ENCODE measurements around the gene GCNT2.
"Not testable (repeated sequence)": the region's sequence is repeated elsewhere in the genome, so short reads cannot be mapped to it uniquely, and the experiment has no call there.

The GCNT2 gene

GRCh38 chr6:10603219-10603618, 82.1 kb downstream of the GCNT2 start:
- FAIRE-seq: no peak
- no peak for TF ChIP-seq POLR2AphosphoS5 (IDR thresholded peaks at IDR 0.05; ENCODE audit: low read depth, low read length)
- DNase-seq (ENCODE audit: insufficient read length): no peak

- TF ChIP-seq POLR2A (IDR thresholded peaks at IDR 0.05; ENCODE audit: low read depth, low read length) (no peak), POLR2AphosphoS5 (IDR thresholded peaks at IDR 0.05; ENCODE audit: low read depth, low read length) (no peak), TAF1 (IDR thresholded peaks at IDR 0.05; ENCODE audit: borderline replicate concordance, low read depth, low read length) (no peak)
- DNase-seq (ENCODE audit: insufficient read length): no peak
- no peak for FAIRE-seq
These were observed 87.9 kb downstream of the GCNT2 start for GRCh38 chr6:10609038-10609437.

- DNase-seq (ENCODE audit: insufficient read length) (no peak), FAIRE-seq (no peak)
- no peak for TF ChIP-seq TAF1 (IDR thresholded peaks at IDR 0.05; ENCODE audit: borderline replicate concordance, low read depth, low read length)
- no peak for TF ChIP-seq POLR2AphosphoS5 (IDR thresholded peaks at IDR 0.05; ENCODE audit: low read depth, low read length)
- TF ChIP-seq POLR2A (IDR thresholded peaks at IDR 0.05; ENCODE audit: low read depth, low read length): no peak
These were observed 89.1 kb downstream of the GCNT2 start for GRCh38 chr6:10610289-10610688.

GRCh38 chr6:10612161-10612560, 91.0 kb downstream of the GCNT2 start:
- DNase-seq (ENCODE audit: insufficient read length) (no peak), FAIRE-seq (no peak)
- no peak for TF ChIP-seq POLR2AphosphoS5 (IDR thresholded peaks at IDR 0.05; ENCODE audit: low read depth, low read length)
- no peak for TF ChIP-seq POLR2A (IDR thresholded peaks at IDR 0.05; ENCODE audit: low read depth, low read length)
- TF ChIP-seq TAF1 (IDR thresholded peaks at IDR 0.05; ENCODE audit: borderline replicate concordance, low read depth, low read length): no peak

GRCh38 chr6:10613077-10613476, 91.9 kb downstream of the GCNT2 start:
- no peak for DNase-seq (ENCODE audit: insufficient read length)

DNA sequence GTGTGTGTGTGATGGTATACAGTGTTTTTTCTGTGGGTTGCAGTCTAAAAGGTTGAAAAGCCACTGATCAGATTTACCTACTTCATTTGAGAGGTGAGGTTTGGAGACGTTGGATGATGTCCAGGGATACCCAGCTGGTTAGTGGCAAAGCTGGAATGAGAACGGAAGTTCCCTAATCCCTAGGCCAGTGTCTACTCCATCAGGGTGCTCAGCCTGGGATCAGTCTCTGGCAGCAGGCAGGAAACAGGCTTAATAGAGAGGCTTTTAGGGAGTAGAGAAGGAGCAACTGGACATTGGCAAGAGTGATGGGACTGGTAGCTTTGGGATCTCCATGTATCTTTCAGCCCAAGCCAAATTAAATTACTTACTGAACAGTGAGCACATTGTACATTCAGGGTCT, 92.6 kb downstream of the GCNT2 start:
- DNase-seq (ENCODE audit: insufficient read length): no peak
- TF ChIP-seq POLR2AphosphoS5 (IDR thresholded peaks at IDR 0.05; ENCODE audit: low read depth, low read length) (no peak), TAF1 (IDR thresholded peaks at IDR 0.05; ENCODE audit: borderline replicate concordance, low read depth, low read length) (no peak), POLR2A (IDR thresholded peaks at IDR 0.05; ENCODE audit: low read depth, low read length) (no peak)
- FAIRE-seq: no peak

More at GRCh38 chr6:10613077-10613476, 91.9 kb downstream of the GCNT2 start:
- no peak for TF ChIP-seq TAF1 (IDR thresholded peaks at IDR 0.05; ENCODE audit: borderline replicate concordance, low read depth, low read length)
- TF ChIP-seq POLR2A (IDR thresholded peaks at IDR 0.05; ENCODE audit: low read depth, low read length): no peak
- no peak for TF ChIP-seq POLR2AphosphoS5 (IDR thresholded peaks at IDR 0.05; ENCODE audit: low read depth, low read length)
- no peak for FAIRE-seq

DNA sequence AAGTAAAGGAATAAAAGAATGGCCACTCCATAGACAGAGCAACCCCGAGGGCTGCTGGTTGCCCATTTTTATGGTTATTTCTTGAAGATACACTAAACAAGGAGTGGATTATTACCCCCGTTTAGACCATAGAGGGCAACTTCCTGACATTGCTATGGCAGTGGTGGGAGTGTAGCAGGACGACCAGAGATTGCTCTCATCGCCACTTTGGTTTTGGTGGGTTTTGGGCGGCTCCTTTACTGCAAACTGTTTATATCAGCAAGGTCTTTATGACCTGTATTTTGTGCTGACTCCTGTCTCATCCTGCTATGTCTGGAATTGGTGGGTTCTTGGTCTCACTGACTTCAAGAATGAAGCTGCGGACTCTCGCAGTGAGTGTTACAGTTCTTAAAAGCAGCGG, 94.5 kb downstream of the GCNT2 start:
- DNase-seq (ENCODE audit: insufficient read length) (no peak), FAIRE-seq (no peak)
- no peak for TF ChIP-seq POLR2A (IDR thresholded peaks at IDR 0.05; ENCODE audit: low read depth, low read length)
- TF ChIP-seq TAF1 (IDR thresholded peaks at IDR 0.05; ENCODE audit: borderline replicate concordance, low read depth, low read length): no peak
- TF ChIP-seq POLR2AphosphoS5 (IDR thresholded peaks at IDR 0.05; ENCODE audit: low read depth, low read length): no peak

DNA sequence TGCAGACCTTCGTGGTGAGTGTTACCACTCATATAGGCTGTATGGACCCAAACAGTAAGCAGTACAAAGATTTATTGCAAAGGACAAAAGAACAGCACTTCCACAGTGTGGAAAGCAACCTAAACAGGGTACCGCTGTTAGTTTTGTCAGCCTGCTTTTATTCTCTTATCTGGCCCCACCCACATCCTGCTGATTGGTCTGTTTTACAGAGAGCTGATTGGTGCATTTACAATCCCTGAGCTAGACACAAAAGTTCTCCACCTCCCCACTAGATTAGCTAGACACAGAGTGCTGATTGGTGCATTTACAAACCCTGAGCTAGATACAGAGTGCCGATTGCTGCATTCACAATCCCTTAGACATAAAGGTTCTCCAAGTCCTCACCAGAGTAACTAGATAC, 95.1 kb downstream of the GCNT2 start:
- DNase-seq (ENCODE audit: insufficient read length); FAIRE-seq: not testable (repeated sequence)

GRCh38 chr6:10617008-10617696, 96.0 kb downstream of the GCNT2 start:
- TF ChIP-seq TAF1 (IDR thresholded peaks at IDR 0.05; ENCODE audit: borderline replicate concordance, low read depth, low read length) (no peak), POLR2A (IDR thresholded peaks at IDR 0.05; ENCODE audit: low read depth, low read length) (no peak), POLR2AphosphoS5 (IDR thresholded peaks at IDR 0.05; ENCODE audit: low read depth, low read length) (no peak)
- no peak for FAIRE-seq
- no peak for DNase-seq (ENCODE audit: insufficient read length)

DNA sequence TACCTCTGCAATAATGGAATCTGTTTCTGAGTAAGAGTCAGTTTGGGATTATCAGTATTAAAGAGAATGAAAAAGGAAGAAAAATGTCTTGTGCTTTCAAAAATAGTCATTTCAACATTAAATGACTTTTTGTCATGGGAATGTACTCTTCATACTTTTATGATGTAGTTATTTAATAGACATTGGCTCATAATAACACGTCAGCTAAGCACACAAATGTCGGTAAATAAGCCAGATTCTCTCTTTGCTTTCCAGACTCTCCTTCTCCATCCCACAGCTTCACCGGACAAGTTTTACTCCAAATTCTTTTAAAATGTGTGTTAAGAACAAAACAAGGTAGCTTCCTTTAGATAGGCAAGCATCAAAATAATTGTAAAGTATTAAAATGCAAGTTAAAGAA, 97.3 kb downstream of the GCNT2 start:
- no peak for DNase-seq (ENCODE audit: insufficient read length)
- FAIRE-seq: no peak
- TF ChIP-seq POLR2AphosphoS5 (IDR thresholded peaks at IDR 0.05; ENCODE audit: low read depth, low read length): no peak
- no peak for TF ChIP-seq TAF1 (IDR thresholded peaks at IDR 0.05; ENCODE audit: borderline replicate concordance, low read depth, low read length)
- no peak for TF ChIP-seq POLR2A (IDR thresholded peaks at IDR 0.05; ENCODE audit: low read depth, low read length)

DNA sequence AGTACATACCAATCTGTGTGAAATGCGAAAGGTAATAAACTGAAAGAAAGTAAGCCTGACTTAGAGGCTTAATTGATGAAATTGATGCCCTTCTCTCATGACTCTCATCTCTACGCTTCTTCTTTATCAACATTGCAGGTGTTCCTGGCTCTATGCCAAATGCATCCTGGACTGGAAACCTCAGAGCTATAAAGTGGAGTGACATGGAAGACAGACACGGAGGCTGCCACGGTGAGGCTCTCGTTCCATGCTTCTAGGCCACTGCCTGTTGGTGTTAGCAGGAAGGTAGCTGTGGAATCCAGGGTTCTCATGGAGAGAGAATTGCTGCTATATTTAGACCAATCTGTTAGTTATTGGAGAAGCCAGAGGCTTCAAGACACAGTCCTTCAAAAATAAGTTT, 100.1 kb downstream of the GCNT2 start:
- TF ChIP-seq POLR2A (IDR thresholded peaks at IDR 0.05; ENCODE audit: low read depth, low read length) (no peak), POLR2AphosphoS5 (IDR thresholded peaks at IDR 0.05; ENCODE audit: low read depth, low read length) (no peak), TAF1 (IDR thresholded peaks at IDR 0.05; ENCODE audit: borderline replicate concordance, low read depth, low read length) (no peak)
- DNase-seq (ENCODE audit: insufficient read length) (no peak), FAIRE-seq (no peak)

DNA sequence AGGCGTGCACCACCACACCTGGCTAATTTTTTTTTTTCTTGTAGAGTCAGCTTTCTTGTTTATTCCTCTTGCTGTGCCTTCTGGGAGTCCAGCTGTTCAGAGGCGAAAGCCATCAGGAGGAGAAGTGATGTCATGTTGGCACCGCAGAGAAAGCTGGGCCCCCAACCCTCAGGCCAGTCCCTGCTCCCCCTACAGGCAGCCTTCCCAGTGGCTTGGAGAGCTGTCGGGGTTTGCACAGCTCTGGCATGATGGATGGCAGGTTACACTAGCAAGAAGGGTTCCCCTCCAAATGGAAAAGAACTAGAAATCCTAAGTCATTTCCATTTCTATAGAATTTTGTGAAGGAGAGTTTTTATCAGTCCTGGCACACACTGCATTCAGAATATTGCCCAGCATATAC, 100.7 kb downstream of the GCNT2 start:
- TF ChIP-seq POLR2A (IDR thresholded peaks at IDR 0.05; ENCODE audit: low read depth, low read length) (no peak), POLR2AphosphoS5 (IDR thresholded peaks at IDR 0.05; ENCODE audit: low read depth, low read length) (no peak), TAF1 (IDR thresholded peaks at IDR 0.05; ENCODE audit: borderline replicate concordance, low read depth, low read length) (no peak)
- DNase-seq (ENCODE audit: insufficient read length): no peak

DNA sequence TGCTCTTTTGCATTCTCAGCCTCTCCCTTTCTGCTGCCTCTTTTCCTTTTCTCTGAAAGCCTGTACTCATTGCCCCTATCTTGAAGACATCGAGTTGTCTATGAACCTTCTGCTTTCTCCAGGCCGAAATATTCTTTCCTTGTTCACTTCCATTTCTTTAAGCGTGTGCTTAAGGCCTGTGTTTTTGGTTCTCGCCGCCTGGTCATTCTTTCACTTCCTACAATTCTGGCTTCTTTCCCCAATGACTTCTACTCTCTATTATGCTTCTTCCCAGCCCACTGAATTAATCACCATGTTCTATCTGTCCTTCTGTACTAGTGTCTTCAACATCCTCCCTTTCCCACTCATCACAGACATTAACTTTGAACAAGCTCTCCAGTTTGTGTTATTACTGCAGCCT, 103.7 kb downstream of the GCNT2 start:
- FAIRE-seq: no peak
- TF ChIP-seq POLR2A (IDR thresholded peaks at IDR 0.05; ENCODE audit: low read depth, low read length) (no peak), TAF1 (IDR thresholded peaks at IDR 0.05; ENCODE audit: borderline replicate concordance, low read depth, low read length) (no peak), POLR2AphosphoS5 (IDR thresholded peaks at IDR 0.05; ENCODE audit: low read depth, low read length) (no peak)
- no peak for DNase-seq (ENCODE audit: insufficient read length)

More for the DNA sequence above, 100.7 kb downstream of the GCNT2 start:
- FAIRE-seq: no peak
